ENCODE measurements around the gene STAT4. TPM values are rescaled to one million over a fixed set of nuclear protein-coding genes. Genes with fewer than 3 reads are reported as not detected.
A peak's percentile ranks its signal among the peaks of the same experiment; 100 is the strongest.

Gene STAT4
- total RNA-seq, 8 experiments from 2014 or later: 1.6 to 5.0 (median 2.7) TPM

GRCh38 chr2:191171286-191171685, 20.5 kb upstream of the STAT4 start:
- in situ Hi-C loops (cut with MboI; ENCODE audit: low pct_unique_long_range_greater_than_20kb in 2 of 9, low sequenced_read_pairs in 9 of 9, unreplicated experiment in 9 of 9): loop anchor here in 5 of 9 experiments (10.0 to 25.0 kb wide), 3 partner anchors 109 to 341 kb away; no protein-coding TSS in a partner anchor
- H3K27ac ChIP-seq: no peak overlapping the region
- 6 to 100% (median 53%) methylated on average over 1 to 2 of the region's 2 CpGs; no CpG with 5 or more reads in 4 of the 10 experiments for WGBS, 10 experiments

GRCh38 chr2:191170773-191171172, 20.0 kb upstream of the STAT4 start:
- 19 to 100% (median 73%) methylated on average over 1 to 3 of the region's 3 CpGs; no CpG with 5 or more reads in 2 of the 10 experiments for WGBS, 10 experiments
- in situ Hi-C loops (cut with MboI; ENCODE audit: low pct_unique_long_range_greater_than_20kb in 2 of 9, low sequenced_read_pairs in 9 of 9, unreplicated experiment in 9 of 9): loop anchor here in 5 of 9 experiments (10.0 to 25.0 kb wide), 3 partner anchors 108 to 342 kb away; no protein-coding TSS in a partner anchor
- H3K27ac ChIP-seq: no peak overlapping the region
- no peak for ATAC-seq (replicated peaks in 6 of 8)
- H3K4me3 ChIP-seq: no peak overlapping the region
- H3K4me1 ChIP-seq (replicated peaks in 1 of 2): peaks cover 2 to 4% of the 10 kb centered on the region in 2 donors

More at GRCh38 chr2:191171286-191171685, 20.5 kb upstream of the STAT4 start:
- no peak for ATAC-seq (replicated peaks in 6 of 8)
- peaks cover under 1 to 4% of the 10 kb centered on the region in 2 donors for H3K4me1 ChIP-seq (replicated peaks in 1 of 2)
- no peak overlapping the region for H3K4me3 ChIP-seq

GRCh38 chr2:191170301-191170636, 19.5 kb upstream of the STAT4 start:
- H3K27ac ChIP-seq: no peak overlapping the region
- in situ Hi-C loops (cut with MboI; ENCODE audit: low pct_unique_long_range_greater_than_20kb in 2 of 9, low sequenced_read_pairs in 9 of 9, unreplicated experiment in 9 of 9): loop anchor here in 5 of 9 experiments (10.0 to 25.0 kb wide), 3 partner anchors 108 to 342 kb away; no protein-coding TSS in a partner anchor
- WGBS, 10 experiments: 42 to 100% (median 100%) methylated on average over 1 of the region's 1 CpG; no CpG with 5 or more reads in 3 of the 10 experiments
- H3K4me1 ChIP-seq (replicated peaks in 1 of 2): peaks cover 2 to 4% of the 10 kb centered on the region in 2 donors
- no peak overlapping the region for H3K4me3 ChIP-seq
- no peak for ATAC-seq (replicated peaks in 6 of 8)

GRCh38 chr2:191169456-191170300, 18.9 kb upstream of the STAT4 start:
- ATAC-seq (replicated peaks in 6 of 8): no peak
- in situ Hi-C loops (cut with MboI; ENCODE audit: low pct_unique_long_range_greater_than_20kb in 2 of 9, low sequenced_read_pairs in 9 of 9, unreplicated experiment in 9 of 9): loop anchor here in 5 of 9 experiments (10.0 to 25.0 kb wide), 3 partner anchors 107 to 343 kb away; no protein-coding TSS in a partner anchor
- Histone ChIP-seq H3K4me3 (no peak overlapping the region), H3K27ac (no peak overlapping the region), H3K4me1 (replicated peaks in 1 of 2) (peaks cover 2 to 4% of the 10 kb centered on the region in 2 donors)
- 82 to 100% (median 92%) methylated on average over 2 to 5 of the region's 5 CpGs for WGBS, 10 experiments

GRCh38 chr2:191167766-191168165, 17.0 kb upstream of the STAT4 start:
- WGBS, 10 experiments: 20 to 100% (median 86%) methylated on average over 1 to 2 of the region's 2 CpGs; no CpG with 5 or more reads in 1 of the 10 experiments
- no peak for ATAC-seq (replicated peaks in 6 of 8)
- H3K4me3 ChIP-seq: no peak overlapping the region
- in situ Hi-C loops (cut with MboI; ENCODE audit: low pct_unique_long_range_greater_than_20kb in 2 of 9, low sequenced_read_pairs in 9 of 9, unreplicated experiment in 9 of 9): loop anchor here in 4 of 9 experiments (25.0 kb wide), 2 partner anchors 105 to 345 kb away; no protein-coding TSS in a partner anchor
- H3K27ac ChIP-seq: no peak overlapping the region
- H3K4me1 ChIP-seq (replicated peaks in 1 of 2): peaks cover 2 to 4% of the 10 kb centered on the region in 2 donors

- no peak for ATAC-seq (replicated peaks in 6 of 8)
- H3K4me3 ChIP-seq: no peak overlapping the region
- 67 to 100% (median 100%) methylated on average over 1 to 4 of the region's 4 CpGs for WGBS, 10 experiments
- H3K27ac ChIP-seq: no peak overlapping the region
- H3K4me1 ChIP-seq (replicated peaks in 1 of 2): peaks cover 2 to 4% of the 10 kb centered on the region in 2 donors
- in situ Hi-C loops (cut with MboI; ENCODE audit: low pct_unique_long_range_greater_than_20kb in 2 of 9, low sequenced_read_pairs in 9 of 9, unreplicated experiment in 9 of 9): loop anchor here in 4 of 9 experiments (25.0 kb wide), 2 partner anchors 105 to 345 kb away; no protein-coding TSS in a partner anchor
These were observed 16.1 kb upstream of the STAT4 start for GRCh38 chr2:191166756-191167445.

- ATAC-seq (replicated peaks in 6 of 8): peak in 6 of 8 experiments; percentile 29 to 81 (median 69)
- Histone ChIP-seq H3K27ac (no peak overlapping the region), H3K4me1 (replicated peaks in 1 of 2) (peaks cover 0 to 2% of the 10 kb centered on the region in 2 donors), H3K4me3 (no peak overlapping the region)
- 68 to 94% (median 84%) methylated on average over 2 to 4 of the region's 4 CpGs; no CpG with 5 or more reads in 1 of the 10 experiments for WGBS, 10 experiments
- in situ Hi-C loops (cut with MboI; ENCODE audit: low pct_unique_long_range_greater_than_20kb in 2 of 9, low sequenced_read_pairs in 9 of 9, unreplicated experiment in 9 of 9): loop anchor here in 4 of 9 experiments (25.0 kb wide), 2 partner anchors 104 to 346 kb away; no protein-coding TSS in a partner anchor
These were observed 15.4 kb upstream of the STAT4 start for GRCh38 chr2:191166111-191166755.

GRCh38 chr2:191165176-191165643, 14.4 kb upstream of the STAT4 start:
- Histone ChIP-seq H3K4me3 (no peak overlapping the region), H3K4me1 (replicated peaks in 1 of 2) (peaks cover 0 to 2% of the 10 kb centered on the region in 2 donors), H3K27ac (no peak overlapping the region)
- 0 to 100% (median 22%) methylated on average over 1 to 5 of the region's 5 CpGs for WGBS, 10 experiments
- peak; percentile 66 to 97 (median 74) for ATAC-seq (replicated peaks in 6 of 8)
- in situ Hi-C loops (cut with MboI; ENCODE audit: low pct_unique_long_range_greater_than_20kb in 2 of 9, low sequenced_read_pairs in 9 of 9, unreplicated experiment in 9 of 9): loop anchor here in 4 of 9 experiments (25.0 kb wide), 2 partner anchors 103 to 347 kb away; no protein-coding TSS in a partner anchor

GRCh38 chr2:191158747-191159146, 8.0 kb upstream of the STAT4 start:
- ATAC-seq (replicated peaks in 6 of 8): no peak
- Histone ChIP-seq H3K27ac (no peak overlapping the region), H3K4me3 (no peak overlapping the region), H3K4me1 (replicated peaks in 1 of 2) (no peaks in the 10 kb centered on the region)
- in situ Hi-C loops (cut with MboI; ENCODE audit: low pct_unique_long_range_greater_than_20kb in 2 of 9, low sequenced_read_pairs in 9 of 9, unreplicated experiment in 9 of 9): loop anchor here in 5 of 9 experiments (10.0 to 25.0 kb wide), 3 partner anchors 96 to 354 kb away; no protein-coding TSS in a partner anchor
- 80 to 100% (median 90%) methylated on average over 1 of the region's 1 CpG; no CpG with 5 or more reads in 3 of the 10 experiments for WGBS, 10 experiments

- Histone ChIP-seq H3K4me1 (replicated peaks in 1 of 2) (no peaks in the 10 kb centered on the region), H3K4me3 (no peak overlapping the region), H3K27ac (no peak overlapping the region)
- 54 to 100% (median 79%) methylated on average over 1 to 2 of the region's 2 CpGs; no CpG with 5 or more reads in 2 of the 10 experiments for WGBS, 10 experiments
- in situ Hi-C loops (cut with MboI; ENCODE audit: low pct_unique_long_range_greater_than_20kb in 2 of 9, low sequenced_read_pairs in 9 of 9, unreplicated experiment in 9 of 9): loop anchor here in 5 of 9 experiments (10.0 to 25.0 kb wide), 3 partner anchors 96 to 354 kb away; no protein-coding TSS in a partner anchor
- ATAC-seq (replicated peaks in 6 of 8): no peak
These were observed 7.4 kb upstream of the STAT4 start for GRCh38 chr2:191158193-191158592.

- no peak overlapping the region for H3K4me3 ChIP-seq
- peak in 3 of 8 experiments; percentile 32 to 53 (median 35) for ATAC-seq (replicated peaks in 6 of 8)
- H3K4me1 ChIP-seq (replicated peaks in 1 of 2): no peaks in the 10 kb centered on the region
- H3K27ac ChIP-seq: no peak overlapping the region
- in situ Hi-C loops (cut with MboI; ENCODE audit: low pct_unique_long_range_greater_than_20kb in 2 of 9, low sequenced_read_pairs in 9 of 9, unreplicated experiment in 9 of 9): loop anchor here in 5 of 9 experiments (10.0 to 25.0 kb wide), 3 partner anchors 93 to 357 kb away; no protein-coding TSS in a partner anchor
- 25 to 89% (median 60%) methylated on average over 1 of the region's 1 CpG; no CpG with 5 or more reads in 5 of the 10 experiments for WGBS, 10 experiments
These were observed 4.8 kb upstream of the STAT4 start for GRCh38 chr2:191155608-191156071.

GRCh38 chr2:191153716-191154115, 2.9 kb upstream of the STAT4 start:
- in situ Hi-C loops (cut with MboI; ENCODE audit: low pct_unique_long_range_greater_than_20kb in 2 of 9, low sequenced_read_pairs in 9 of 9, unreplicated experiment in 9 of 9): loop anchor here in 5 of 9 experiments (10.0 to 25.0 kb wide), 3 partner anchors 91 to 359 kb away; no protein-coding TSS in a partner anchor
- no peak overlapping the region for H3K4me3 ChIP-seq
- no peak overlapping the region for H3K27ac ChIP-seq
- H3K4me1 ChIP-seq (replicated peaks in 1 of 2): no peaks in the 10 kb centered on the region
- ATAC-seq (replicated peaks in 6 of 8): no peak
- WGBS, 10 experiments: 69 to 100% (median 100%) methylated on average over 1 to 2 of the region's 2 CpGs; no CpG with 5 or more reads in 3 of the 10 experiments
